Measurements from ENCODE around the gene ACIN1. TPM values are rescaled to one million over a fixed set of nuclear protein-coding genes. Genes with fewer than 3 reads are reported as not detected.

ACIN1 gene
- total RNA-seq, 2 experiments from 2014 or later: 160 to 215 TPM

DNA sequence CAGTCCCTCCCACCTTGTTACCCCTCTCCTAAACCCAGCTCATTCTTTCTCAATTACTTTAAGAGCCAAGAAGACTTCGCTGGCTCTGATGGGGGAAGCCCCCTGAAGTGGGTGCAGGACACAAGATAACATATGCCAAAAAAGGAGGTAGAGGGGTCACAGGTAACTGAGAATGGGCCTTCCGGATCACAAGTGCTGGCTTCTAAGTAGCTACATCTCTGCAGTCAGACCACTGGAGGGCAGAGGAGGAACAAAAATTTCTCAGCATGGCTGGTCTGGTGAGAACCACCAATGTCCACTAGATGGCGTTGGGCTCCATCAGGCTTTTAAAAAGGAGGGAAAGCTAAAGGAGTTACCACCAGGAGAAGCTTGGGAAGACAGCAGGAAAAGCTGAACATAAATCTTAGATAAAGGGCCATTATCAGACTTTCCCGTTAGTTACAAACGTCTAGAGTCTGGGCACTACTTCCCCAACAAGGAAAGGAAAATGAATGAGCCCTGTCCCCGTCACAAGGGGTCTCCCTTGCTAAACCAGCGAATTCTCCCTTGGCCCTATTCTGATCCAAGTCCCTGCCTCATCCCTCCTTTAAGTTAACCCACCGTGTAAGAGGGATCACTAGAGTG, 26.0 kb downstream of the ACIN1 start:
- peak overlapping the region; percentile 80 for H3K27ac Mint-ChIP-seq
- H3K36me3 Mint-ChIP-seq (ENCODE audit: low read depth): peaks cover 59% of the 10 kb centered on the region
- DNase-seq: peak; percentile 84
- H3K4me3 Mint-ChIP-seq: peak overlapping the region; percentile 5
- POLR2A ChIA-PET: interaction anchor here (0.6 to 1.4 kb wide), 8 partner anchors 11 to 139 kb away, joined by 3 to 13 read pairs (median 4); partner anchors contain the start of genes ACIN1 and C14orf119
- CTCF ChIA-PET: interaction anchor here (0.6 to 19.3 kb wide), 70 partner anchors 9 to 1713 kb away, joined by 3 to 751 read pairs (median 4); partner anchors contain the start of genes ACIN1, AJUBA, C14orf119 and CDH24
- H3K4me1 Mint-ChIP-seq: peaks cover 37% of the 10 kb centered on the region
- no peaks in the 10 kb centered on the region for H3K9me3 Mint-ChIP-seq (ENCODE audit: low read depth)
- intact Hi-C loops (cut with DNase I, micrococcal nuclease): loop anchor here (1.0 kb wide), 2 partner anchors 40 to 118 kb away; no protein-coding TSS in a partner anchor
- H3K27me3 Mint-ChIP-seq: no peaks in the 10 kb centered on the region
- peak; percentile 79 for ATAC-seq

- intact Hi-C loops (cut with DNase I, micrococcal nuclease): loop anchor here in 1 of 2 experiments (1.0 kb wide), 1 partner anchor 41 kb away; no protein-coding TSS in a partner anchor
- Mint-ChIP-seq H3K27me3 (no peaks in the 10 kb centered on the region), H3K36me3 (ENCODE audit: low read depth) (peaks cover 65% of the 10 kb centered on the region), H3K27ac (peak overlapping the region; percentile 80), H3K9me3 (ENCODE audit: low read depth) (no peaks in the 10 kb centered on the region), H3K4me3 (peak overlapping the region; percentile 5), H3K4me1 (peaks cover 37% of the 10 kb centered on the region)
- CTCF ChIA-PET: interaction anchor here (0.6 to 19.3 kb wide), 67 partner anchors 9 to 1712 kb away, joined by 3 to 751 read pairs (median 5); partner anchors contain the start of genes ACIN1, AJUBA, C14orf119 and CDH24
- POLR2A ChIA-PET: interaction anchor here (0.5 to 1.4 kb wide), 6 partner anchors 10 to 99 kb away, joined by 3 to 13 read pairs (median 4); partner anchors contain the start of genes ACIN1 and C14orf119
- DNase-seq (no peak), ATAC-seq (no peak)
Measured at GRCh38 chr14:23067847-23068788, 26.8 kb downstream of the ACIN1 start.

DNA sequence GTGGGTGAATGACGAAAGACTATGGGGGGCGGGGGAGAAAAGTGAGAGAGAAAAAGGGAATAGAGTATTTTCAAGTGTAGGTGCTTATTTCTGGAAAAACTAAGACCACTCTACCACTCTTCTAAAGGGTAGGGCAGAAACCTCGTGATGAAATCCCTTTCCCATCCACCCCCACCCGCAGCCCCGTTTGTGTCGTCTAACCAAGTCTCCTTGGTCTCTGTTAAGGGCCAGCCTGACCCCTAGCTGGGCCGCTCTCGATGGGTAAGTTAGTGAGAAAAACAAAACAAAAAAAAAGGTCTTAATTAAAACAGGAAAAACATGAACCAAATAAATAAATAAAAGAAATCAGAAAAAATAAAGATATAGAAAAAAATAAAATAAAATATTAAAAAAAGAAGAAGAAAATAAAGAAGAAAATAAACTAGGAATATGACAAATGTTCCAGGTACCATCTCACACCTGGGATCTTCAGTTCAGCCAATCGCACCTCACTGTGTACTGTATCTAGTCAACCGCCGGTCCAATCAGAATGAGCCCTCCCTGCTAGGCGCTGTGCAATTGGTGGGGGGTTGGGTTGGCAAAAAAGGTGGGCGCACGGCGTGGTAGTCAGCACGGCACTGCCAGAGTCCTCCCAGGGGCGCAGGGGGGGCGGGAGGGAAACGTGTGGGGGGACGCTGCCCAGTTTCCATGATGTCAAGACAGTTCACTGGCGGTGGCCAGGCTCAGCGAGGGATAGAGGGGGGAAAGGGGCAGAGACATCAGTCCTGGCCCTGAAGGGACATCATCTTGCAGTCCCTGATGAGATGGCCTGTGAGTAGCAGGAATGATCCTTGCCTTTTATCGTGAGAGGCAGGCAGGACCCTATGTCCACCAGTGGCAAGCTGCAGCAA, 27.8 kb downstream of the ACIN1 start:
- H3K27ac Mint-ChIP-seq: no peak overlapping the region
- no peak overlapping the region for H3K4me3 Mint-ChIP-seq
- ATAC-seq: no peak
- peaks cover 34% of the 10 kb centered on the region for H3K4me1 Mint-ChIP-seq
- H3K36me3 Mint-ChIP-seq (ENCODE audit: low read depth): peaks cover 66% of the 10 kb centered on the region
- POLR2A ChIA-PET: interaction anchor here (0.5 kb wide), 1 partner anchor 98 kb away, joined by 6 read pairs; no protein-coding TSS in a partner anchor
- H3K27me3 Mint-ChIP-seq: no peaks in the 10 kb centered on the region
- DNase-seq: no peak
- CTCF ChIA-PET: interaction anchor here (1.5 to 19.3 kb wide), 11 partner anchors 9 to 118 kb away, joined by 4 to 751 read pairs (median 26); partner anchors contain the start of genes ACIN1, AJUBA, C14orf119 and CDH24
- no peaks in the 10 kb centered on the region for H3K9me3 Mint-ChIP-seq (ENCODE audit: low read depth)
- intact Hi-C loops (cut with DNase I, micrococcal nuclease): no loop called here

DNA sequence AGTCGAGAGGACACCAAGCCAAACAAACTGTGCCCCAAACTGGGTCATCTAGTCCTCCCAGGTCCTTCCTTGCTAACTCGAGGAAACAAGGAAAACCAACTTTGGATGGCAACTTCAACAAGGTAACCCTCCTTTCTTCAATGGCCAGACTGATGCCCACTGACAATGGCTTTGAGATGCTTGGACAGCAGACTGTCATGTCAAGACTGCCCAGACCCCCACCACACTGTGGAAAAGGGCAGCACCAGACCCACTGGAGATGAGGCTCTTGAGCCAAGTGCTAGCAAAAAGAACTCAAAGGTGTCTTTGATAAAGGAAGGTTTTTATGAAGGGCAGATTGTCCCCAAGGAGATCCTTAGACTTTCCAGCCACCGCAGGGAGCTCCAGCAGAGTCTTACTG, 28.6 kb downstream of the ACIN1 start:
- DNase-seq: no peak
- peaks cover 62% of the 10 kb centered on the region for H3K36me3 Mint-ChIP-seq (ENCODE audit: low read depth)
- ChIA-PET CTCF (interaction anchor here (0.6 to 19.3 kb wide), 7 partner anchors 11 to 479 kb away, joined by 3 to 751 read pairs (median 4); partner anchors contain the start of genes AJUBA, C14orf119 and HAUS4), POLR2A (no interaction called here)
- no peaks in the 10 kb centered on the region for H3K9me3 Mint-ChIP-seq (ENCODE audit: low read depth)
- H3K4me3 Mint-ChIP-seq: no peak overlapping the region
- intact Hi-C loops (cut with DNase I, micrococcal nuclease): no loop called here
- no peak for ATAC-seq
- peaks cover 26% of the 10 kb centered on the region for H3K4me1 Mint-ChIP-seq
- no peak overlapping the region for H3K27ac Mint-ChIP-seq
- no peaks in the 10 kb centered on the region for H3K27me3 Mint-ChIP-seq

DNA sequence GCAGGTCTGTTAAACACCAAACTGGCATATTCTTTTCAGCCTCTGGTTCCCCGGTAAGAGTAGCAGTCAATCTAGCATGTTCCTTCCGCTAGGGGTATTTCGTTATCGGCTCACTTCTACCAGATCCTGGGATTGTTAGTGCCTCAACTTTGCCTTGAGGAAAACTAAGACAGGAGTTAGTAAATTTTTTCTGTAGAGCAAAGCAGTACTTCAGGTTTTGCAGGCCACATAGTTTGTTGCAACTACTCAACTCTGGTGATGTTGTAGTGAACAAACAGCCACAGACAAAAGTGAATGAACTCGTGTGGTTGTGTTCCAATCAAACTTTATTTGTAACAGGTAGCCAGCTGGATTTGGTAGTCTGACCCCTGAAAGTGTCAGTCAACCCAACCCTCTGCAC, 31.3 kb downstream of the ACIN1 start:
- H3K4me1 Mint-ChIP-seq: peaks cover 8% of the 10 kb centered on the region
- CTCF ChIA-PET: interaction anchor here (0.5 to 19.3 kb wide), 7 partner anchors 31 to 148 kb away, joined by 3 to 751 read pairs (median 3); partner anchors contain the start of gene AJUBA
- POLR2A ChIA-PET: no interaction called here
- ATAC-seq: no peak
- no peak overlapping the region for H3K4me3 Mint-ChIP-seq
- no peaks in the 10 kb centered on the region for H3K9me3 Mint-ChIP-seq (ENCODE audit: low read depth)
- H3K27me3 Mint-ChIP-seq: no peaks in the 10 kb centered on the region
- peaks cover 76% of the 10 kb centered on the region for H3K36me3 Mint-ChIP-seq (ENCODE audit: low read depth)
- peak overlapping the region; percentile 17 for H3K27ac Mint-ChIP-seq
- intact Hi-C loops (cut with DNase I, micrococcal nuclease): no loop called here
- DNase-seq: no peak

GRCh38 chr14:23062002-23062401, 32.9 kb downstream of the ACIN1 start:
- ChIA-PET POLR2A (no interaction called here), CTCF (interaction anchor here (0.6 to 19.3 kb wide), 12 partner anchors 9 to 165 kb away, joined by 3 to 751 read pairs (median 4); partner anchors contain the start of genes ACIN1, AJUBA and C14orf119)
- no peak overlapping the region for H3K4me3 Mint-ChIP-seq
- H3K9me3 Mint-ChIP-seq (ENCODE audit: low read depth): no peaks in the 10 kb centered on the region
- peaks cover 10% of the 10 kb centered on the region for H3K4me1 Mint-ChIP-seq
- no peak for DNase-seq
- ATAC-seq: no peak
- intact Hi-C loops (cut with DNase I, micrococcal nuclease): no loop called here
- peaks cover 67% of the 10 kb centered on the region for H3K36me3 Mint-ChIP-seq (ENCODE audit: low read depth)
- H3K27me3 Mint-ChIP-seq: no peaks in the 10 kb centered on the region
- no peak overlapping the region for H3K27ac Mint-ChIP-seq

DNA sequence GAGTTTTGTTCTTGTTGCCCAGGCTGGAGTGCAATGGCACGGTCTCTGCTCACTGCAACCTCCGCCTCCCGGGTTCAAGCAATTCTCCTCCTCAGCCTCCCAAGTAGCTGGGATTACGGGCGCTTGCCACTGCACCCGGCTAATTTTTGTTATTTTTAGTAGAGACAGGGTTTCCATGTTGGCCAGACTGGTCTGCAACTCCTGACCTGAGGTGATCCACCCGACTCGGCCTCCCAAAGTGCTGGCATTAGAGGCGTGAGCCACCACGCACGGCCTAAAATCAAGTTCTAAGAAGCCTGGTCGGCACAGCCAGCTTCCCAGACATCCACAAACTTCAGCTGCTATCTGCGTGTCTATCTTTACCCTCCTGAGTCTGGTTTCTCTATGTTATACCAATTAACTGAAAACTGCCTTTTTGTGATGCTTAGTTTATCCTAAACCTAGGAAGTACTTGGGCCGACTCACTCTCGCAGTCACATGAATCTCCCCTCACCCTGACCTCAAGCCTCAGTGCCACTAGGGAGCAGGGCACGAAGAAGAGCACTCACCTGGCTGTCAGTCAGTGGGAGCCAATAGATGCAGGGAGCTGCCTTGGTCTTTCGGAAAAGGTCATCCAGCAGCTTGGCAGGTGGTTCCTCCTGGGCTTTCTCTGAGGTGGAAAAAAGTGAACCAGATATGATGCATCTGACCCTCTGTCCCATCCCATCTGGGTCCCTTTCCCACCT, 34.2 kb downstream of the ACIN1 start:
- CTCF ChIA-PET: interaction anchor here (0.6 to 19.3 kb wide), 12 partner anchors 8 to 144 kb away, joined by 3 to 751 read pairs (median 4); partner anchors contain the start of gene AJUBA
- intact Hi-C loops (cut with DNase I, micrococcal nuclease): no loop called here
- H3K27ac Mint-ChIP-seq: no peak overlapping the region

GRCh38 chr14:23058654-23059504, 36.1 kb downstream of the ACIN1 start:
- DNase-seq: no peak
- no peak overlapping the region for H3K27ac Mint-ChIP-seq
- POLR2A ChIA-PET: interaction anchor here (0.6 to 1.4 kb wide), 8 partner anchors 9 to 143 kb away, joined by 3 to 13 read pairs (median 4); no protein-coding TSS in a partner anchor
- no peaks in the 10 kb centered on the region for H3K27me3 Mint-ChIP-seq
- intact Hi-C loops (cut with DNase I, micrococcal nuclease): loop anchor here (1.0 to 5.0 kb wide), 5 partner anchors 52 to 73 kb away; no protein-coding TSS in a partner anchor
- peaks cover 15% of the 10 kb centered on the region for H3K4me1 Mint-ChIP-seq
- no peak overlapping the region for H3K4me3 Mint-ChIP-seq
- ATAC-seq: no peak
- H3K36me3 Mint-ChIP-seq (ENCODE audit: low read depth): peaks cover 42% of the 10 kb centered on the region
- CTCF ChIA-PET: interaction anchor here (0.6 to 19.3 kb wide), 36 partner anchors 9 to 141 kb away, joined by 3 to 751 read pairs (median 5); partner anchors contain the start of genes AJUBA, HAUS4 and PRMT5
- H3K9me3 Mint-ChIP-seq (ENCODE audit: low read depth): no peaks in the 10 kb centered on the region

More for the DNA sequence above, 34.2 kb downstream of the ACIN1 start:
- no peak overlapping the region for H3K4me3 Mint-ChIP-seq
- peaks cover 56% of the 10 kb centered on the region for H3K36me3 Mint-ChIP-seq (ENCODE audit: low read depth)
- no peak for DNase-seq
- no peaks in the 10 kb centered on the region for H3K9me3 Mint-ChIP-seq (ENCODE audit: low read depth)
- no peaks in the 10 kb centered on the region for H3K27me3 Mint-ChIP-seq
- no peak for ATAC-seq
- H3K4me1 Mint-ChIP-seq: peaks cover 17% of the 10 kb centered on the region
- POLR2A ChIA-PET: interaction anchor here (0.6 kb wide), 1 partner anchor 19 kb away, joined by 6 read pairs; no protein-coding TSS in a partner anchor

All from activated CD4-positive, alpha-beta T cell treated with anti-CD3 and anti-CD28 coated beads for 36 hours (primary cell).